ENCODE results near the gene OTX1.
"Not testable (repeated sequence)": the region's sequence is repeated elsewhere in the genome, so short reads cannot be mapped to it uniquely, and the experiment has no call there.

OTX1 gene

DNA sequence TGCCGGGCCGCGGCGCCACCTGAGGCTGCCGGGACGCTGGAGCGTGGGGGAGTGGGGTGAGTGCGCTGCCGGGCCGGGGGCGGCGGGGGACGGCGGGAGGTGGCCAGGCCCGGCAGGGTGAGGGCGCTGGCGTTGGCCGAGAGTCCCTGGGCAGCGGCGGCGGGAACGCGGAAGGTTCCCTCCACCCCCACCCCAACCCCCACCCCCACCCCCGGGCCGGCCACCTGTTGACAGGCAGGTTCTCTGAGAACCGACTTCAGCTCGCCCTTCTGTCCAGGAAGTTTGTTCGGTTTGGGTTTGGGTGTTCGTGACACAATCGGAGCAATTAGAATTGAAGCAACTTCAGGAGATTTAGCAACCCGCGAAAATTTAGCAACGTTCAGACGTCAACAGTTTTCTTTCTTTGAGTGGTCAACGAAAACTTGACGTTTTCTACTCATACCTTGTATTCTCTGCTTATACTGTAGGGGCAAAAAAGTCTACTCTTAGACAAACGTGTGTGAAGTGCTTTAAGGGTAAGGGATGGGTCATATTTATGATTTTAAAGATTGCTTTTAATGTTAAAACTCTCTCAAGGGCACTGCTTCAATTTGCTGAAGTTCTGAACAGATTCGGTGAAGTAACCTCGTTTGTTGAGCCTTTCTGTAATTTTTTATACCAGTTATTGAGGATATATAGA is 9.3 kb downstream of the OTX1 start:
- DNase-seq, result no peak

DNA sequence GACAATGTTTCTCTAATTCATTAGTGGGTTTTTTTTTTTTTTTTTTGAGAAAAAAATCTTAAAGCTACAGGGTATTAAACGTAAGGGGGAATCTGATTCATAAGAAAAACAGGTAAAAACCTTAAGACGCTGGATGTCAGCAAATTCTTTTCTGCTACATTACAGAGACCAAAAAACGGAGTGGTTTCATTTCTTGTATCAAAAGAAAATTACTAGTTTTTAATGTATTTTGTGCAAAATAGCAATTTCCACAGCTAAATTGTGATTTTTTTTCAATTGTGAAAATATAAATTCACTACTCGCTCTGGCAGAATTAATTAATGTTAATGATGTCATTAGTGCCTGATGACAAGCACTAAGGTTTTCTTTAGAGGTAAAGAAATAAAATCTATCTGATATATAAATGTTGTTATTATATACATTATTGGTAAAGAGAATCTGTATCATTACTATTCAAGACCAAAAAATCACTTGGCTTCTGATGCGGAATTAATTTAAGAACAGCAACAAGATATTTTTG is 9.9 kb downstream of the OTX1 start:
- DNase-seq, result no peak

DNA sequence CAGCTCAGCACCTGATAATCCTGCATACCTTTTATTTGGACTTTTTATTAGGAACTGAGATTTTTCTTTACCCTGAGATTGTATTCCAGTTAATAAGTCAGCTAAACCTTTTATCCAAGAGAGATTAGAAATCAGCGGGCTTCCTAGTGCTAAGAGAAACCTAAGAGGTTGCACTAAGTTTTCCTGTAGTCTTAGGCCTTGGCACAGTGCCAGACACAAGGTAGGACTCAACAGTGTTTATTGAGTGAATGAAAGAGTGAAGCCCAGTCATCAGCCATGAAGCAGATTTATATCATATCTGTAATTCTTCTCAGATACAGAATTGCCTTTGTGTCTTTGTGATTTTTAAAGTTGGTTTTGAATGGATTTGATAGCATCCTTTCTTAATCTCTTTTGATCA is 13.6 kb downstream of the OTX1 start:
- DNase-seq, result no peak

DNA sequence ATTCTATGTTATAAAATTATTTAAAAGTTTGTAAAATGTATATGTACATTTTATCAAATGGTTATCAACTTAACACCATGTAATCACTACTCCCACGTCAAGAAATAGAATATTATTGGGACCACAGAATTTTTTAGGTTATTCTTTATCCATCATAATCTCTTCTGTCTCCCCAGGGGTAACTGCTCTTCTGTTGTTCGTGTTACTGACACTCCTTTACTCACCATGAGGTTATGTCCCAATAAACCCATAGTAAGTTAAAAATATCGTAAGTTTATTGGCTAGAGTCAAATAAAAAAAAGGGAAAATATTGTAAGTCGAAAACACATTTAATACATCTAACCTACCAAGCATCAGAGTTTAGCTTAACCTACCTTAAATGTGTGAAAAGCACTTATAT is 14.0 kb downstream of the OTX1 start:
- no peak for DNase-seq

DNA sequence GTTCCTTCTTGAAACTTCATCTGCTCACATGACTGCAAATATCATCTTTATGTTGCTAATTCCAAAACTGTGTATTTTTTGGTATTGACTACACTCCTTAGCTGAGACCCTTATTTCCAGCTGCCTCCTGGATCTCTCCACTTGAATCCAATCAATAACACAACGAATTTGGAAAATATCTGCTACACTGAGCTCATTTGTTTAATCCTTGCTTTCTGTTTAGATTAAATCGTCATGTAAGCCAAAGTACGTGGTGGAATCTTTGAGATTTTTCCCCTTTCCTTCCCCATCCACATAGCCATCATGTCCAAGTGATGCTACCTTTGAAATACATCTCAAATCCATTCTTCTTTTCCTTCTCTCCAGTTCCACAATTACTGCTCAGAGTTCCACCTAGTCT is 15.6 kb downstream of the OTX1 start:
- no peak for DNase-seq

DNA sequence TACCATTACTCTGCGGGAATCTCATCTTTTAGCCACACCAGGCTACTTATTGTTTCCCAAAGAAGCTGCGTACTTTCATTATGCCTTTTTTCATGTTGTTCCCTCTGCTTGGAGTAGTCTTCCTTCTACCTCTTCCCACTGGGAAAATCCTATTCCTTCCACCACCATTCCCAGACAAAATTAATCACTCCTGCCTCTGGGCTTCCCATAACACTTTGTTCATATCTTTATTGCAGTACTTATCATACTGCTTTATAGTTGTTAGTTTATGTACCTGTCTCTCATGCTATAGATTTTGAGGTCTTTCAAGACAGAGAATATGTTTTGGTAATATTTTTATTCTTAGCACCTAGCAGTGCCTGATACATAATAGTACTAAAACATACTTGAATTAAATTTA is 16.2 kb downstream of the OTX1 start:
- DNase-seq, result no peak

DNA sequence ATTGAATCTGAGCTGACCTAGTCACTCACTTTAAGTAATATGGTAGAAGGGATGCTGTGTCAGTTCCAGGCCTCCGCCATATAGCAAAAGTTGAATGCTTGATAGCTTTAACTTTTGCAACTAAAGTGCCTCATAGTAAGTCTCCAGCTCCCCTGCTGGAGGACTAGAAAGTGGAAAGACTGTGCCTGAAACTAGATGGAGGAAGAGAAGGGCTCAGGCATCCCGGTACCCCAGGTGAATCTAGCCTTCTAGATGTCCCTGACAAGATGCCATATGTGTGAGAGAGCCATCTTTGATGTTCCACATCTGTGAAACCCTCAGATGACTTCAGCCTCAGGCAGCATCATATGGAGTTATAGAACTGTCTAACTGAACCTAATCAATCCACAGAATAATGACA is 21.0 kb downstream of the OTX1 start:
- no peak for DNase-seq

DNA sequence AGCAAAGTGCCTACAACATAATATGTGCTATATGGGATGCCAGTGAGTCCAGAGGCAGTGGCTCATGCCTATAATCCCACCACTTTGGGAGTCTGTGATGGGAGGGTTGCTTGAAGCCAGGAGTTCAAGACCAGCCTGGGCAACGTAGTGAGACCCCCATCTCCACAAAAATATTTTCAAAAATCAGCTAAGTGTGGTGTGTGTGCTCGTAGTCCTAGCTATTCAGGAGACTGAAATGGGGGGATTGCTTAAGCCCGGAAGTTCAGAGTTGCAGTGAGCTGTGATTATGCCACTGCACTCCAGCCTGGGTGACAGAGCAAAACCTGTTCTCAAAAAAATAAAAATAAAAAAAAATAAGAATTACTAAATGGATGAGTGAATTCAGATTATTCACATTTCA is 23.4 kb downstream of the OTX1 start:
- DNase-seq, result no peak

DNA sequence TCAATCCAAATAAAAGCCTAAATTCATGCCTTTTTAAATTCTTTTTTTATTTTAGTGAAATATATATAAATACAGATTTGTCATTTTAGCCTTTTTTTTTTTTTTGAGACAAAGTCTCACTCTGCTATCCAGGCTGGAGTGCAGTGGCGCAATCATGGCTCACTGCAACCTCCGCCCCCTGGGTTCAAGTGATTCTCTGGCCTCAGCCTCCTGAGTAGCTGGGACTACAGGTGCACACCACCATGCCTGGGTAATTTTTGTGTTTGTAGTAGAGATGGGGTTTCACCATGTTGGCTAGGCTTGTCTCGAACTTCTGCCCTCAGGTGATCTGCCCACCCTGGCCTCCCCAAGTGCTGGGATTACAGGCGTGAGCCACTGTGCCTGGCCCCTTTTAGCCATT is 23.8 kb downstream of the OTX1 start:
- DNase-seq, result not testable (repeated sequence)

DNA sequence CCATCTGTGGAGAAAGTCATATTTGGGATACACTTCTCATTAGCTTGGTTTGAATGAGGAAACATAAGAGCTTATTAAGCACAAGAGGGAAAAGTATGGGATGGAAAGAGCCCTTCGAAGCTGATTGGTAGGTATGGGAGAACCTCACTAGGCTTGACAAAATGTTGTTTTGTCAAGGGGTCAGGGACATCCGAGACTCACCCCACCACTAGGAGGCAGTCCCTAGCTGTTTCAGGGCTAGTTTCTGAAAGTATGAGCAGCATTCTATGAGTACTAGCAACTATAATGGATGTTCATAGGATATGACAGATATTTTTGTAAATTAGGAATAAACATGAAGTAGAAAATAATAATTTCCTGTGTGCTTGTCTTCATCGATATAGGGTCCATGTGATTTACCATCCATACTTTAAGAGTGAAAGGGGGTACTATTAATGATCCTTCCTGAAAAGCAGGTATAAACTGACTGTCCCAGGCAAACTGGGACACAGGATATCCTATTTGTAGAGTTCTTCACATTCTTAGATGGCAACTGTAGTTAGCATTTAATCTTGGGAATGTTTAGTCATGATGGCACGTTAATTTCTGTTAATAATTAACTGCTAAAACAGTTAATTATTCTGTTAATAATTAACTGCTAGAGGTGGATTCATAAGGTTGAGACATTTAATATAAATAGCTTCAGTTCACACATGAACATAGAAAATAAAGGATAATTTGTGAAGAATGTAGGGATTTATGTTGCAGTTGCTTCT is 28.4 kb downstream of the OTX1 start:
- no peak for DNase-seq

DNA sequence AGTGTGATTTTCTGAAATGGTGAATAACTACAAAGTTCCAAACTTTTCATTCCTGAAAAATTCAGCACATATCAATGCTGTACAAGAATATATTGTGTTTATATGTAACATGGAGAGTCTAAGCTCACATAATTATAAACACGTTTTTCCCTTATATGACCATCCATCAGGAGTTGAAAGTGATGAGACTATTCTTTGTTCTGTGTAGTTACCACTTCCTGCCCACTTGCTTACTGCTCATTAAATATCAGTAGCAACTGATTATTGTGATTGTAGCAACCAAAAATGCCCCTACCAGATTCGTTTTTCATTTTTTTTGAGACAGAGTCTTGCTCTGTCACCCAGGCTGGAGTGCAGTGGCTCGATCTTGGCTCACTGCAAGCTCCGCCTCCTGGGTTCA is 30.8 kb downstream of the OTX1 start:
- DNase-seq, result no peak

DNA sequence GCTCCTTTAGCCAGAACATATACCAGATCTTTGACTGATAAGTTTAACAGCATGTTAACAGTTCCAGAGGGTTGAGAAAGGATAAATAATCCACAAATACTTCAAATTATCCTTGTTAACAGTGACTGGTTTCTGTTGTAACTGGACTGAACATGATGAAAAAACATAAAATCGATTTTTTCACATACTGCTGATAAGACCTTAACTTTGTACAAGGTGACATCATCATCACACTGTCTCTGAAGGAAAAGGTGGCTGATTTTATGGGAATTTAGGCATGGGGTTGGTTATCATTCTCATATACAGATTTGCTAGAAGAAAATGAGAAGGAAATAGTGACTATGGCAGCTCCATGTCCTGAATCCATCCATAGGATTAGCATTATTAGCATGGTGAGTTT is 36.1 kb downstream of the OTX1 start:
- no peak for DNase-seq

DNA sequence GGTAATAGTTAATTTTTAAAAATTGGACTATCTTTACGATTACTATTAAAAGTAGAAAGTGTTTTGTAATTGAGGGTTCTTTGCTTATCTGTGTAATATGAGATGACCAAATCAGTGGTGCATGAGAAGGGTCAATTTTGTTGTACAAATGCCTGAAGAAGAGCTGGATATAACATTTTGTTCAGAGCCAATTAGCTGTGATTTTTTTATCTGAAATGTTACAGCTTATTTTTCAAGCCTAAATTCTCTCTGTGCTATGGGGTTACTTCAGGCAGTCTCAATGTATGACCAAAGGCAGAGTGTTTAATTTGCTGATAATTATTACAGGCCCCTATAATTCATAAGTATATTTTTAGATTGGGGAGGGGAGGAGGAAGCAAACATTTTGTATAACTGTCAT is 41.8 kb downstream of the OTX1 start:
- no peak for DNase-seq

DNA sequence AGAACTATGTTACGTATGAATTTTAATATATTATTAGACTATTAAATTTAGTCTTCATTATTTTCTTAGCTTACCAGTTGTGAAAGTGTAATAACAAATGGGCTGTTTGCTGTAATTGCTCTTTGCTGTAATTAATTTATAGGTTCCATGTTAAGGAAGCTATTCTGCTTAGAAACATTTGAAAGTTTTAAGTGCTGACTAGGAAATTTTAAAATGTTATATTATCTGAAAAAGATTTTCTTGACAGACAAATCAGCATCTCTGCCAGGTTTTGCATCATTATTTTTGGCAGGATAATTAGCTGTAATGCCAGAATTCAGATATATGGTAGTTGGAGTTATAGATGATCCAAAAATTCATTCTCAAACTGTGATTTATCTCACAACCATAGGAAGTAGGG is 42.2 kb downstream of the OTX1 start:
- DNase-seq, result no peak

DNA sequence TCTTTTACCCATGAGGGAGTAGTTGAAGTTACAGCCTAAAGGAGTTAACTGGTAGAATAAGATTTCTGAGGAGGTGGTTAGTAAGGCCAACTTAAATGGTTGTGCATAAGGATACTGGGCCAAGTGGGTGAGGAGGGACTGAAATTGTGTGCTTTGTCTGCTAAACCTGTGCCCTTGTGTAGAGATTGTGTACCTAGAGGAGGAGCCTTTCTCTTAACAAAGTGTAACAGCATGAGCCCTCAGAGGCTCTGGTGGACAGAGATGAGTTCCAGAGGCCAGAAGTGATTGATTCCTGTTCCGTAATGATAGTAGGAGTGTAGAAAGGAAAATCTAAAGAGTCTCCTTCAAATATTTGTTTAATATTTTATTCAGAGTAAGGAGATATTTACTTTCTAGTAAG is 42.9 kb downstream of the OTX1 start:
- DNase-seq, result no peak

DNA sequence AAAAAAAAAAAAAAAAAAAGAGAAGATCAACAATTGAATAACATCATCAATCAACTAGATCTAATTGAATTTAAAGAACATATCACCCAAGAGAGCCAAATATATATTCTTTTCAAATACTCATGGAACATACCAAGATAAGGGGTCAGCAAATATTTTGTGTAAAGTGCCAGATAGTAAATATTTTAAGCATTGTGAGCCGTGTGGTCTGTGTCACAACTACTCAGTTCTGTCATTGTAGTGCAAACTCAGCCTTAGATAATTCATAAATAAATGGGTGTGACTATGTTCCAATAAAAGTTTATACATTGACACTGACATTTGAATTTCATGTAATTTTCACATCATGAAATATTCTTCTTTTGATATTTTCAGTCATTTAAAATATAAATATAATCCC is 45.9 kb downstream of the OTX1 start:
- DNase-seq, result no peak

DNA sequence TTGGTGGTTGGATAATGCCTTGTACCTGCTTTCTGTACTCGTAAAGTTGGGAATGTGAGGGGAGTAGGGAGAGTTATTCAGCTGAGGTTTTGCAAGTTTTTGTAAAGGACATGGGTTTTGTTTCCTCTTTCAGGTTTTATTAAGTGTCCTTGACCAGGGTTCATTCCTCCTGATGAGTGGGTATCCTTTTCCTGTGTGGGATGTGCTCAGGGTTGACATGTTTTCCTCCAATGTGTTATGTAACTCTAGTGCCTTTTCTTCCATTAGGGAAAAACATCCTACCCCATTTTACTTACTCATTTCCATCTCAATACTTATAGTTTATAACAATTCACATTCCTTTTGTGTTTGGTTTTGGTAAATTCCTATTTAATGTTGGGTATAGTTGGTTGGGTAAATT is 48.4 kb downstream of the OTX1 start:
- DNase-seq, result no peak

DNA sequence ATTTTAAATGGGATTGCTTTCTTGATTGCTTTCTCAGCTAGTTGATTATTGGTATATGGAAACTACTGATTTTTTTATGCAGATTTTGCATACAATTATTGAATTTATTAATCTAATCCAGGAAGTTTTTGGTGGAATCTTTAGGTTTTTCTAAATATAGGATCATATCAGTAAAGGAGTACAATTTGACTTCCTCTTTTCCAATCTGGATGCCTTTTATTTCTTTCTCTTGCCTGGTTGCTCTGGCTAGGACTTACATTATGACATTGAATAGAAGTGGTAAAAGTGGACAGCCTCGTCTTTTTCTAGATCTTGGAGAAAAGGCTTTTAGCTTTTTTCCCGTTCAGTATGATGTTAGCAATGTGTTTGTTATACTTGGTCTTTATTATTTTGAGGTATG is 51.3 kb downstream of the OTX1 start:
- DNase-seq, result no peak

DNA sequence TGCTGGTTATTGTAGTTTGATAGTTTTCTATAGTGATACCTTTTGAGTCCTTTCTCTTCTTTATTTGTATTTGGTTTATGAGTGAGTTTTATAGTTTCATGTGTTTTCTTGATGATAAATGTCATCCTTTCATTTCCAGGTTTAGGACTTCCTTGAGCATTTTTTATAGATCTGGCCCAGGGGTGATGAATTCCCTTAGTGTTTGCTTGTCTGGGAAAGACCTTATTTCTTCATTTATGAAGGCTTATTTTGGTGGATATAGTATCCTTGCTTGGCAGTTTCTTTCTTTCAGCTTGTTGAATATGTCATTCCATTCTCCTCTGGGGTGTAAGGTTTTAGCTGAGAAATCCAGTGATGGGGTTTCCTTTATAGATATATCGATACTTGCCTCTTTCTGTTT is 53.9 kb downstream of the OTX1 start:
- no peak for DNase-seq
